GM12874 (cell line): ENCODE results near the gene KCNH2.

Experiments used
- CTCF ChIP-seq: IDR thresholded peaks from 2 replicates; pipeline ENCODE4 v1.5.1; 2011; ENCODE audit warnings: low read depth, mild to moderate bottlenecking, control low read depth, low read length, moderate library complexity; ENCODE audit not compliant: insufficient read depth

KCNH2 gene

DNA sequence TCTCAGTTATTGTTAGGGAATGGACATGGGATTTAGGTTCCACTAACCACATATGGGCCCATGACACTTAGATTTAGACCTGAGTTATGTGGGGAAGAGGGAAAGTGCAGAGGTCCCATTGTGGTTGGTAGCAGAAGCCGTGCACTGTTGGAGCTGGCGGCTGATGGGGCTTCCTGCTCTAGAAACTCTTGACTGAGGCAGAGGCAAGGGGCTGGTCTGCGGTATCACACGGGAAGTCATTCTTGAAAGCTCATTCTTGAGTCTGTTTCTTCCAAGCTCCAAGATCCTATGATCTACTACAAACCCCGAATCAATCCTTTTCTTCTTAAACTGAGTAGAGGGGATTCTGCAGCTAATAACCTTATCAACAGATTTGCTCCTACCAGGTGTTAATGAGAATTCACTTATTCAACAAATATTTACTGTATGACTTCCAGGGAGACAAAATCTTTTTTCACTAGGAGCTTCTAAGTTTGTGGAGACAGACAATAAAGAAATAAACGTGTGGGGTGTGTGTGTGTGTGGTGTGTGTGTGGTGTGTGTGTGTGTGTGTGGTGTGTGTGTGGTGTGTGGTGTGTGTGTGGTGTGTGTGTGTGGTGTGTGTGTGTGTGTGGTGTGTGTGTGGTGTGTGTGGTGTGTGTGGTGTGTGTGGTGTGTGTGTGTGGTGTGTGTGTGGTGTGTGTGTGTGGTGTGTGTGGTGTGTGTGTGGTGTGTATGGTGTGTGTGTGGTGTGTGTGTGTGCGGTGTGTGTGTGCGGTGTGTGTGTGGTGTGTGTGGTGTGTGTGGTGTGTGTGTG, 68.7 kb downstream of the KCNH2 start:
- no peak for TF ChIP-seq CTCF

- TF ChIP-seq CTCF, result no peak
These were observed 69.9 kb downstream of the KCNH2 start for GRCh38 chr7:150908173-150908572.

DNA sequence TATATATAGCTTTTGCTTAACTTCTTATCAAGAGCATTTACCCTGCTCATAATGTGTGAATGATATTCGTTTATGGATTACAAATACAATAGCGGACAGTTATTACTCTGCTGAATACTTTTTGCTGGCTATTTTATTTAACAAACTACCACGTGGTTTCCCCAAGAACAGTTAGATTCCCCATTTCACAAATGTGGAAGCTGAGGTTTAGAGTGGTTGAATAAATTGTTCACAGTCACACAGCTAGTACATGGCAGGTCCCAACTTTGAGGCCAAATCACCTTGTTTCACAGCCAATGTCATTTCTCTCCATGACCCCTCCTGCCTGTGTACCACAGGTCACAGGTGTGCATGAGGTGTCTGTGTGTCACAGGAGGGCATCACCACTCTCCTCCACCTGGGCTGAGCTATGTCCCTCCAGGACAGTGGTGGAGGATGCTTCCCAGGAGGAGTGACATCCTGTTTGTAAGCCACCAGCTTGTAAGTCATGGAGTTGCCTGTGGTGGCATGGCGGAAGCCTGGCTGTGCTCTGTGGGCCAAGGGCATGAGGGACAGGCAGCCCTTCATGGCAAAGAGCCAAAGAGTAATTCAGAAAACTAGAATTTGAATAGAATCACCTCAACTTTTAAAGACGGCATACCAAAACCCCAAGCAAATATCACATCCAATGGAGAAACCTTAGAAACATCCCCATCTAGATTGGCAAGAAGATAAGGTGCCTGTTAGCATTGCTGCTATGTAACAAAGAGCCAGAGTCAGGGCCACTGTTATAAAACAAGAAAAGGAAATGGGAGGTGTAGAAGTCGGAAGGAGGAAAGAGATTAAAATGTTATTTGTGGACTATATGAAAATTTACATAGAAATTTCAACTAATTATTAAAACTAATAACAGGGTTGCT, 73.9 kb downstream of the KCNH2 start:
- TF ChIP-seq CTCF, result no peak

DNA sequence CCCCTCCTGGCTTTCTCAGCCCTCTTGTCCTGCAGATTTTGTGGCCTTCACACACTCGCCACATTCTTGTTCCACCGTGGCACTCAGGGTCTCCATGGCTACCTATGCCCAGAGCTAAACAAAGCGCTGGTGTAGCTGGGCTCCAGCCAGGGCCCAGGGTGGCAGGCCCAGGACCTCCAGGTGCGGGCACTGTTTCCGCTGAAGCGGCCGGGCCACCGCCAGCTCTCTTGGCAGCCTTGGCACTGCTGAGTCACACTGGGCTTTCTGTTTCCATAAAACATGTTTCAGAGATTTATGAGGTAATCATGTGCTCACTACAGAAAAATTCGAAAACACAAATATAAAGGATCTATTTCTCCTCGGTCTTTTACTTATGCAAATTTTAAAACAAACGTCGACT, 74.5 kb downstream of the KCNH2 start:
- no peak for TF ChIP-seq CTCF

- no peak for TF ChIP-seq CTCF
These were observed 75.8 kb downstream of the KCNH2 start for GRCh38 chr7:150902078-150903033.

GRCh38 chr7:150901160-150902035, 76.7 kb downstream of the KCNH2 start:
- TF ChIP-seq CTCF, result no peak
